HG03159 (cell line): ENCODE data around the gene SSNA1.

Experiments used
- ATAC-seq: cut with Tn5 transposase; IDR thresholded peaks from one replicate; pipeline ENCODE4 v1.9.1; 2021; ENCODE audit warnings: mild to moderate bottlenecking, moderate library complexity; ENCODE audit not compliant: unreplicated experiment

Gene SSNA1

DNA sequence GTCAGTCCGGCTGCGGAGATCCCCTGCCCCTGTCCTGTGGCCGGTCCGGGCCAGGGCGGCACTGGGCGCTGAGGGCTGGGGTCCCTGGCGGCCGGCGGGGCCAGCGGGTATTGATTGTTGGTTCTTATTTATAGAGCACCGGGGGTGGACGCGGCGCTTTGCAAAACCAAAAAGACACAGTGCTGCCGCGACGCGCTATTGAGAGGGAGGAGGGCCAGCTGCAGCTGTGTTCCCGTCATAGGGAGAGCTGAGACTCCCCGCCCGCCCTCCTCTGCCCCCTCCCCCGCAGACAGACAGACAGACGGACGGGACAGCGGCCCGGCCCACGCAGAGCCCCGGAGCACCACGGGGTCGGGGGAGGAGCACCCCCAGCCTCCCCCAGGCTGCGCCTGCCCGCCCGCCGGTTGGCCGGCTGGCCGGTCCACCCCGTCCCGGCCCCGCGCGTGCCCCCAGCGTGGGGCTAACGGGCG is 21.2 kb upstream of the SSNA1 start:
- ATAC-seq = no peak

DNA sequence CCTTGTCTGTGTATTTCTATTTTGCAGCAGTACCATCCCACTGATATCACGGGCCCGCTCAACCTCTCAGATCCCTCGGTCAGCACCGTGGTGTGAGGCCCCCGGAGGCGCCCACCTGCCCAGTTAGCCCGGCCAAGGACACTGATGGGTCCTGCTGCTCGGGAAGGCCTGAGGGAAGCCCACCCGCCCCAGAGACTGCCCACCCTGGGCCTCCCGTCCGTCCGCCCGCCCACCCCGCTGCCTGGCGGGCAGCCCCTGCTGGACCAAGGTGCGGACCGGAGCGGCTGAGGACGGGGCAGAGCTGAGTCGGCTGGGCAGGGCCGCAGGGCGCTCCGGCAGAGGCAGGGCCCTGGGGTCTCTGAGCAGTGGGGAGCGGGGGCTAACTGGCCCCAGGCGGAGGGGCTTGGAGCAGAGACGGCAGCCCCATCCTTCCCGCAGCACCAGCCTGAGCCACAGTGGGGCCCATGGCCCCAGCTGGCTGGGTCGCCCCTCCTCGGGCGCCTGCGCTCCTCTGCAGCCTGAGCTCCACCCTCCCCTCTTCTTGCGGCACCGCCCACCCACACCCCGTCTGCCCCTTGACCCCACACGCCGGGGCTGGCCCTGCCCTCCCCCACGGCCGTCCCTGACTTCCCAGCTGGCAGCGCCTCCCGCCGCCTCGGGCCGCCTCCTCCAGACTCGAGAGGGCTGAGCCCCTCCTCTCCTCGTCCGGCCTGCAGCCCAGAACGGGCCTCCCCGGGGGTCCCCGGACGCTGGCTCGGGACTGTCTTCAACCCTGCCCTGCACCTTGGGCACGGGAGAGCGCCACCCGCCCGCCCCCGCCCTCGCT is 20.5 kb upstream of the SSNA1 start:
- no peak for ATAC-seq

DNA sequence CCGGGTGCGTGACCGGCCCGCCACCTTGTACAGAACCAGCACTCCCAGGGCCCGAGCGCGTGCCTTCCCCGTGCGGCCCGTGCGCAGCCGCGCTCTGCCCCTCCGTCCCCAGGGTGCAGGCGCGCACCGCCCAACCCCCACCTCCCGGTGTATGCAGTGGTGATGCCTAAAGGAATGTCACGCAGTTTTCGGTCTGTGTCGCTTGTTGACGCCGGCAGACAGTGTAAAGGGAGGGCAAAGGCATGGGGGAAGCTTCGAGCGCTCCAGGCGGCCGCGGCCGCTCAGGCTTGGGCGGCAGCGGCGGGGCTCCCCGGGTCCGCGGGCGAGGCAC is 19.9 kb upstream of the SSNA1 start:
- ATAC-seq = no peak

DNA sequence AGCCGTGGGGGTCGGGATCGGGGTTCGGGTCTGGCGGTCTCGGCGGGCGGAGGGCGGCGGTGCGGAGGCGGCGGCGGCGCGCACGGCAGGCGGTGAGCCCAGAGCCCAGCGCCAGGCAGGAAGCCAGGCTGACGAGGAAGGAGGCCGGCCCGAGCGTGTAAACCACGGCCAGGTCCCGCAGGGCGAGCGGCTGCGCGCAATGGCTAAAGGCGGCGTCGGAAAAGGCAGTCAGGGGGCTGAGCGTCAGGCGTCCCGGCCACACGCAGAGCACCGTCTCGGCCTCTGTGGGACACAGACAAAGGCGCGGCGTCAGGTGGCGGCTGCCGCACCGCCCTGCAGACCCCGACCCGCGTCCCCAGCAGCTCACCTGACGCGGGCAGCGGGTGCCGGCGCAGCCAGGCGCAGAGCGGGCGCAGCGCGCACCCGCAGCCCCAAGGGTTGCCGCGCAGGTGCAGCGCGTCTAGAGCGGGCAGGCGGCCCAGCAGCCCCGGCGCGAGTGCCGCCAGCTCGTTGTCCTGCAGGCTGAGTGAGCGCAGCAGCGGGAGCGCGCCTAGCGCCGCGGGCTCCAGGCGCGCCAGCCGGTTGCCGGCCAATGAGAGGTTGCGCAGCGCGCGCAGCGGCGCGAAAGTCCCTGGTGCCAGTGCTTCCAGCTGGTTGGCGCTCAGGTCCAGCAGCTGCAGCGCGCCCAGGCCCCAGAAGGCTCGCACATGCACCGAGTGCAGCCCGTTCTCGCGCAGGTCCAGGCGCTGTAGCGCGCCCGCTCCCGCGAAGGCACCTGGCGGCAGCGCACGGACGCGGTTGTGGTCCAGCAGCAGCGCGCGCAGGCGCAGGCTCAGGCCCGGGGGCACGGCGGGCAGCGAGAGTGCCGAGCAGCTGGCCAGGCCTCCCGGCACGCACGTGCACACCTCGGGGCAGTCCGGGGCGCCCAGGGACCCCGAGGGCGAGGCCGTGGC is 19.3 kb upstream of the SSNA1 start:
- no peak for ATAC-seq

DNA sequence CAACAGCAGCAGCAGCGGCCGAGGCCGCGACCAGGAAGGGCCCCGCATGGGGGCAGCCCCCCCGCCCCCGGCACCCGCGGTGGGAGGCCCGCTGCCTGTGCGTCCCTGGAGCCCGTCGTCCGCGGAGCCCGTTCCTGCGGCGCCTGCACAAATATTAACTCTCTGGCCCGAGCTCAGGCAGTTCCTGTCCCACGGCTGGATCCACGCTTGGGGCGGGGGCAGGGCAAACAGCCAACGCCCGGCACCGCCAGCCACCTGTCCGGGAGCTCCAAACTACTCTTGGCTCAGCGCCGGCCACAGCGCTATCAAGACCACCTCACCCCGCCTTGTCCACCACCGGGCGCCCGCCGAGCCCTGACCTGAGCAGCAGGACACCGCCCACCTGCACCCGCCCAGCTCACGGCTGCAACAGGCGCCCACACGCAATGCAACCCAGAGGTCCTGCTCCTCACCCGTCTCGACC is 18.5 kb upstream of the SSNA1 start, which contains the start of gene LRRC26:
LRRC26 (minus strand) TSS at position 156 of the 463 bp plus-strand sequence; CDS start at position 48, 108 bp downstream.
- ATAC-seq = no peak

DNA sequence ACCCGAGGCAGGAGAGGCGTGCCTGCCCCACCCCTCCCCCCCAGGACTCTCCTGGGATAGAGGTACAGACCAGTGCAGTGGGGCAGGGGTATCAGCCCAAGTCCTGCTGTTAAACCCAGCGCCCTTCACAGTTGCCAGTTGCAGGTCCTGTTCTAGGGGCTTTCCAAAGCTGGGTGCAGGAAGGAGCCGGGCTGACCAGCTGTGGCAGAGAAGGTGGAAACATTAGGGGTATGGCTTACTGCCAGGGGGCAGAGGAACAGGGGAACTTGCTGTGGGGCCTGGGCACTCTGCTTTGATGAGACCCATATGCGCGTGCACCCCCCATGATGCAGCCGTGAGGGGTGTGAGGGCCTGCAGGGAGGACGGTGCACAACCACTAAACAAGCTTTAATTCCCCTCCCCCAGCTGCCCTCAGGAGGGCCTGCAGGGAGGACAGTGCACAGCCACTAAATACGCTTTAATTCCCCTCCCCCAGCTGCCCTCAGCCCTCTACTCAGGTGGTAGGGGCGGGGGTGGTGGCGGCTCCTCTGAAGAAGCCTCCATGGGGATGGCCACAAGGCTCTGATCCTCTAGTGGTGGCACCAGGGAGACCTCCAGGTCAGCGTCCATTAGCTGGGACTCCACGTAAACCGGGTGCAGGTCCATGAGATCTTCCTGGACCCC is 17.9 kb upstream of the SSNA1 start:
- ATAC-seq = no peak

DNA sequence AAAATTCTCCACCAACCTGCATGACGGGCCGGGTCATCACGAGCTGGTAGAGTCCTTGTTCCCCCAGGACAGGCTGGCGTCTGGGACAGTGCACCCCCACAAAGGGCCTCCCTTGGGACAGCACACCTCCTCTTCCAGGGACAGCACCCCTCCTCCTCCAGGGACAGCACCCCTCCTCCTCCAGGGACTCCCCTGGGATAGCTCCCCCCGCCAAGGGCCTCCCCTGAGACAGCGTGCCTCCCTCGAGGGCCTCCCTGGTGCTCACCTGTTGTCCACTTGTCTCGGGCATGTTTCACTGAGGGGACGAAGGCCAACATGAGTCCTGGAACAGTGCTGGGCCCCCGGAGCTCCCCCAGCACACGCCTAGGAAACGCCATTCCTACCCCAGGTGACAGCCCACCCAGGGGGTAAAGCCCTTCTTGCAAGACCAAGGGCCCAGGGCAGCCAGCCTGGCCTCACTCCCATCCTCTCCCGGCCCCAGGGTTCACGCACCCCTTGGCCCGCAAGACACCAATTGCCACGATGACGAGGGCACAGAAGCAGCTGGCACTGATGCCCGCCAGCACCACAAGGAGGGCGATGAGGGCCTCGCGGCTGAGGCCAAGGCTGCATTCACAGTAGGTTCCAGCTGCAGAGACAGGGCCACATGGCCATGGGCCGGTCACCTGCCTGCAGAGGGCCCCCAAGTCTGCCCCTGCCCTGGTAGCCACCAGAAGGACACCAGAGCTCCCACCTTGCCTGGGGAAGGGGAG is 17.2 kb upstream of the SSNA1 start:
- ATAC-seq = no peak

DNA sequence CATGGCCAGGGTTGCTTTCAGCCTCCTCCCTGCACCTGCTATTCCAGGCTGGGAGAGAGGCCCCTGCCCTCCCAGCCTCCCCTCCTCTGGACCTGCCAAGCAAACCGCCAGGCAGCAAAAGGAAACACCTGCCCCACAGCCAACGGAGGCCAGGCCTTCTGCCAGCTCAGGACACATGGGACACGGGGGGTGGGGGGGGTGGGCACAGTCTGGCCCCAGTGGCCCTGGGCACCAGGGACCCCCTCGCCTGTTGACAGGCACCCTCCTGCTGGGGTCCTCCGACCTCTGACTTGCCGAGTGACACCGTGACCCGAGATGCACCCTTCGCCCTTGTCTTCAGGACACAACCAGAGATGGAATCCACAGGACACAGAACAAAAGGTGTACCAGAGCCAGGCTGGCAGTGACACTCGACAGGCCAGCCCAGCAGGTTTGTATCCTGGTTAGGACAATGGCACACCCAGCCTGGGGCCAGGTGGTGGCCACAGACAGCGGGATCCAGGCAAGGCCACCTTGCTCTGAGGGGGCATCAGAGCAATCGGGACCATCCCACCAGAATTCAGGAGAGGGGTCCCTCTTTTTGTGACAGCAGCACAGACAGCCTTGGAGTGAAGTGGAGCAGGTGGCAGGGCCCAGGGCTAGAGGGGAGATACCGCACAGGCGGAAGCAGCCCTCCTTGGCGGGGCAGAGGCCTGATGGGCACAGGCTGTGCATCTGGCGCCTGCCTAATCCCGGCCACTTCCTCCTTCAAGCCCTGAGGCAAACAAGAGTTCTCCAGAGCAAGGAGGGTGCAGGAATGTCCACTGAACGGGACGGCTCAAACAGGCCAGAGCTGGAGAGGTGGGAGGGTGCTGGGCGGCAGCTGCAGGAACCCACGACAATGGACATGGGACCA is 15.3 kb upstream of the SSNA1 start:
- no peak for ATAC-seq

DNA sequence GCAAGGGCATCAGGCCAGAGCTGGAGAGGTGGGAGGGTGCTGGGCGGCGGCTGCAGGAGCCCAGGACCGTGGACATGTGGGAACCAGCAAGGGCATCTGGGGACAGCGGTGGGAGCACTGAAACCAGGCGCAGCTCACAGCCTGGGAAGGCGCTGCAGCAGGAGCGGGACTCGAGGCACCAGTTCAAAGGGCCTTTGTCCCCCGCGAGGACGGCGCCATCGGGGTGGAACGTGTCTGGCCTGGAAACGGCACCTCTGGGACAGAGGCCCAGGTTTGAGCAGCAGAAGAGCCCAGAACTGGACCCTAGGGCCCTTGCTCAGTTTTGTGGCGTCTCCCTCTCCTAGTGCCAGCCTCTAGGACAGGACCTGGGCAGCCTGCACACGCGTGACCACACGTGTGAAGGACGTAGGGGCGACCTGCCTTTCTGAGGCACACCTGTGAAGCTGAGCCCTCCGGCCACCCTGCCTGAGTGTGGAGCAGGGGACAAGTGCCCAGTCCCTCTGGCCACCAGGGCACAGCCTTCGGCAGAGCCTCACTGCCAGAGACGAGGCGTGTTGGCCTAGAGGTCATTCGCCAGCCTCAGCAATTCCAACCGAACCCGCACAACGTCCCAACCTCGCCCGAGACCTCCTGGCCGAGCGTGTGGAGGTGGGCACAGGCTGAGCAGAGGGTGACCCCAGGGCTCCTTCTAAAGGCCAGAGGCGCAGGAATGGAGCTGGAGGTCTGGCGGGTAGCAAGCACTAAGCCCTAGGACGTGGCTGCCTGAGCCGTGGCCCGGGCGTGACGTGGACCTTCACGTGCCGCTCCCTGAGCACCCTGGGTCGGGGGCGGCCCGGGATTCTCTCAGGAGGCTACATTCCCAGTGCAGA is 14.4 kb upstream of the SSNA1 start:
- no peak for ATAC-seq

DNA sequence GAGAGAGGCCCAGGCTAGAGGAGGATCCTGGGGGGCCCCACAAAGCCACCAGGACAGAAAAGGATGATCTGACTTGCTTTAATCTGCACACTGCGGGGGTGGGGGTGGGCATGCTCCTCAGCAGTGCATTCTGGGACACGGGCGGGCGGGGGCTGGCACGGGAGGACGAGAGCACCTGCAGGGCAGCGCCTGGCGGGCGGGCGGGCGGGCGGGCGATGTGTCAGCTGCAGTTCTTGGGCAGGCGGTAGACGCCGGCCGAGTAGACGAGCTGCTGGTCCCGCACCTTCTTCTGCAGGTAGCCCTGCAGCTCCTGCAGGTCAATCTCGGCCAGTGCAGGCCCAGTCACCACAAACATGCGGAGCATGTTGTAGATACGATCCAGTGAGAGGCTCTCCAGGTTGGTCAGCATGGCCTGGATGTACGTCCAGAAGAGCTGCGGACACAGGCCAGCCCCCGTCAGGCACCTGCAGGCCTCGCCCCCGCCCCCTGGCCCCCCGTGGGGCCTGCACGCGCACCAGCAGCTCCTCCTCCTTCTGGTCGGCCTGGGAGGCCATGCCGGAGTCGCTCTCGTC is 13.7 kb upstream of the SSNA1 start:
- ATAC-seq = no peak

DNA sequence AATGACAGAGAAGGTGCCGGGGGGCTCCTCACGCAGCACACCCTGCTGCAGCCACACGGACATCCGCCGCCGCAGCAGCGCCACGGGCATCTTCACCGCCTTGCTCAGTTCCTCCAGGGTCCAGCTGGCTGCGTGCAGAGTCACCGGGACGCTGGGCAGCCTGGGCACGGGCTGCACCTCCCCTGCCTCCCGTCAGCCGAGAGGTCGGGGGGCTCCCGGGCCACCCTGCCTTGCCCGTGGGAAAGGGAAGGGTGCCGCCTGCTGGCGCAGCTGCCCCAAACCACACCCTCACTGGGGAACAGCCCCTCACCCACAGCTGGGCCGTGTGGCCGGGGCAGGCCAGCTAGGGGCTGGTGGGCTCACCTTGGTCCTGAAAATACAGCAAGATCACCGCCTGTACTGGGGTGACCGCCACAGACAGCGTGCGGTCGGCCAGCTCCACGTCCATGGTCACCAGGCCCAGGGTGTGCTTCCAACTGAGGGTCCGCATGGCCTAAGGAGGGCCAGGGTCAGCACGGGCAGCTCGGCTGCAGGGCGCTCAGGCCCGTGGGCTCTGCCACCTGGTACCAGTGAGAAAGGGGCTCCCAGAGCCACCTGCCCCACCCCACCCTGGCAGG is 13.0 kb upstream of the SSNA1 start:
- no peak for ATAC-seq

DNA sequence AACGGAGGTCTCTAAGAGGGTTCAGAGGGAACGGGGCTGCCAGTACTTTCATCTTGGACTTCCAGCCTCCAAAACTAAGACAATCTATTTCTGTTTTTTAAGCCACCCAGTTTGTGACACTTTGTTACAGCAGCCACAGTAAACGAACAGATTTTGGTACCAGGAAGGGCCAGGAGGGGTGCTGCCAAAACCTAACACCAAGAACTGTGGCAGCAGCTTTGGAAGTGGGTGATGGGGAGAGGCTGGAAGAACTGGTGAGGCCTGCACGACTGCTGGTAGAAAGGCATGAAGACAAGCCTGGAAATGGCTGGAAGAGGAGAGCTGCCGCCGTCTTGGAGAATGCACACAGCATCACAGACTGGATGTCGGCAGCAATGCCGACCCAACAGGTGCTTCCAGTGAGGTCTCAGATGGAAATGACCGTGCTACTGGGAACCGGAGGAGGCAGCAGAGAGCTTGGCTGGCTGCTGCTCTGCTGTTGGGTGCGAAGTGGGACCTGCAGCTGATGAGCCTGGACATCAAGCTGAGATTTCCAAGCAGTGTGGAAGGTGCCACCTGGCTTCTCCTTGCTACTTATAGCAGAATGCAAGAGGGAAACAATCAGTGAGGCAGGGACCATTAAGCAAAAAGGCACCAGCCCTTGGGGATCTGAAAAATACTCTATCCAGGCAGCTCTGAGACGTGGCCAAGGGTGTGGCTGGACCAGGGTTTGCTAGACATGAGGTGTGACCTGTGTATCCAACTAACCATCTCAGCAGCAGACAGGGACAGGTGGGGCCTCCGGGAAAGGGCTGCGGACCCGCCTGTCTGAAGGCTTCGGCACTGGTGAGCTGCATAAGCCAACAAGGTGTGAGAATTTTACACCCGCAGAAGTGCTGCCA is 11.9 kb upstream of the SSNA1 start:
- no peak for ATAC-seq

DNA sequence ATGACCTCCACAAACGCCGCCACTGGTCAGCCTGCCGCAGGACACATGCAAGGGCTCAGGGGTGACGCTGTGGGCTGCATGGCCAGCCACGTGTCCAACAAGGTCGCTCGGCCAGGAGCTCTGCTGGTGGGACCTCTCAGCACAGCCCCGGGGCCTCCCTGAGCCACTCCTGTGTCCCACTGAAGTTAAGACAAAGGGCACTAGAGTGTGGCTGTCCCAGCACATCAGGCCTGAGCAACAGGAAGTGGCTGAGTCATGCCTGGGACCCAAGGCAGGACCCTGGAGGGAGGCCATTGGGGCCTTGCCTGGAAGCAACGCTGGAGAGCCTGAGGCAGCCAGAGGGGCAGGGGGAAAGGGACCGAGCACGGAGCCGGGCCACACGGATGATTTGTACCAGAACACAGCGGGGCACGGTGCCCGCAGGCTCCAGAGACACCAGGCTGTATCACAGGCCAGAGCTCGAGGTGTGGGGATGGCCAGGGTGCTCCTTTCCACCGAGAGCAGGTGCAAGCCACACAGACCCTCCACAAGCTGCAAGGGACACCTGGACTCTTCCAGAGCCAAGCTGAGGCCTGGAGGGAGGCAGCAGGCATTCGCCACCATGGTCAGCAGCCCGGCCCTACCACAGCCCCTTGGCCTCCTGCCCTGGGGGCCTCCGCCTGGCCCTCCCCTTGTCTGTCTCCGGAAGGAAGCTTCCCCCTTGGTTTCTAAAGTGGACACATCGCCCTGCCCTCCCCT is 10.1 kb upstream of the SSNA1 start:
- no peak for ATAC-seq

DNA sequence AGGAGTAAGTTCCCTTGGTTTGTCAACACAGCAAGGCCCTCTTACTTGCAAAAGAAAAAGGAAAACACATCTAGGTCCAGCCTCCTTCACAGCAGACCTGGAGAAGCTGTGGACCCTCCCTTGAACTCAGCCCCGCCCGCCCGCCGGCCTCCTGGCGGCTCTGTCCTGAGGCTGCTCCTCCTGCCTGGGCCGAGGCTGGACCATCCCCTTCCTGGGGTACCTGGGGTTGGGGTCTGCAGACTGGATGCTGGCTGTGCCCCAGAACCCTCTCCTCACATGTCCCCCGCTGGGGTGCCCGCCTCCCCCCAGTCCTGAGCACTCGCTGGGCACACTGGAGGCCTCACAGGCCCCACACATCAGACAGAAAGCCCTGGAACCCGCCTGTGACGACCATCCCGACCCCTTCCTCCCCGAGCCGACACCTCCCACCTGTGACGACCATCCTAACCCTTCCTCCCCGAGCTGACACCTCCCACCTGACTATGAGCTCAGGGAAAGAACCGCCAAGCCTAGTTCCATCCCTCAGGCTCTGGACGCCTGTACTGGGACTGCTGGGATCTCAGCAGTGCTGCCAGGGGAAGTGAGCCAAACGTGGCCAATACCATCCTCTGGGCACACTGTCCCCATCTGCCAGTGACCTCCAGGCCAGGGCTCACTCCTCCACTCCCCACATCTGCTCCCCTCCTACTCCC is 9.4 kb upstream of the SSNA1 start:
- no peak for ATAC-seq

DNA sequence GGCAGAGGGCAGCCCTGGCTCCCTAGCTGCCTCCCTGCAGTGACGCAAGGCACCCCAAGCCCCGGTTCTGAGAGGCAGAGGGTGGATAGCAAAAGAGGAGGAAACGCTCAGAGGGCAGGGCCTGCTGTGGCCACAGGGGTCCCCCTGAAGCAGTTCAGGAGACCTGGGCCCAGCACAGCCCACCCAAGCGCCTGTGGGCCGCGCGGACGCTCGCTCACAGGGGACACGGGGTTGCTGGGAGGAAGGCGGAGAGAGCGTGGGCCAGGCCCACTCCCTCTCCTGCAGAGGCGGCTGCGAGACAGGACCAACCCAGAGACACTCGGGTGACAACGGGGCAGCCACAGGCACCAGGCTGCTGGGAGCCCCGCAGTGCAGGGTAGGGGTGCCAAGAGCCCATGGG is 8.7 kb upstream of the SSNA1 start:
- no peak for ATAC-seq
